Measurements from ENCODE around the gene NSF.
"Not testable (repeated sequence)": the region's sequence is repeated elsewhere in the genome, so short reads cannot be mapped to it uniquely, and the experiment has no call there.

NSF gene

GRCh38 chr17:46590157-46591146 lies at the start of gene NSF:
NSF (plus strand) TSS chr17:46590669; CDS start chr17:46590776, 107 bp downstream.
- DNase-seq = not testable (repeated sequence)

- not testable (repeated sequence) for DNase-seq
Observed at GRCh38 chr17:46548607-46549006, 41.9 kb upstream of the NSF start.

GRCh38 chr17:46559155-46559554 lies 31.3 kb upstream of the NSF start:
- not testable (repeated sequence) for DNase-seq

- DNase-seq = not testable (repeated sequence)
Observed at GRCh38 chr17:46560048-46560447, 30.4 kb upstream of the NSF start.

- not testable (repeated sequence) for DNase-seq
Observed at GRCh38 chr17:46566284-46566683, 24.2 kb upstream of the NSF start.

- not testable (repeated sequence) for DNase-seq
Observed at GRCh38 chr17:46566980-46567379, 23.5 kb upstream of the NSF start.

- not testable (repeated sequence) for DNase-seq
Observed at GRCh38 chr17:46571796-46572195, 18.7 kb upstream of the NSF start.

GRCh38 chr17:46579083-46580075 lies 11.1 kb upstream of the NSF start, which contains the start of gene ARL17A:
ARL17A (minus strand) TSS chr17:46579691; CDS start chr17:46576322, 3,369 bp downstream.
- DNase-seq = not testable (repeated sequence)

GRCh38 chr17:46580082-46580481 lies 10.4 kb upstream of the NSF start:
- not testable (repeated sequence) for DNase-seq

GRCh38 chr17:46585444-46585843 lies 5.0 kb upstream of the NSF start:
- DNase-seq = not testable (repeated sequence)

GRCh38 chr17:46591332-46591731 lies 863 bp downstream of the NSF start:
- not testable (repeated sequence) for DNase-seq

- not testable (repeated sequence) for DNase-seq
Observed at GRCh38 chr17:46598344-46598931, 8.0 kb downstream of the NSF start.

GRCh38 chr17:46600767-46601166 lies 10.3 kb downstream of the NSF start:
- DNase-seq = not testable (repeated sequence)

- DNase-seq = not testable (repeated sequence)
Observed at GRCh38 chr17:46603125-46603524, 12.7 kb downstream of the NSF start.

- not testable (repeated sequence) for DNase-seq
Observed at GRCh38 chr17:46611304-46611703, 20.8 kb downstream of the NSF start.

- not testable (repeated sequence) for DNase-seq
Observed at GRCh38 chr17:46613876-46614275, 23.4 kb downstream of the NSF start.

GRCh38 chr17:46617121-46617520 lies 26.7 kb downstream of the NSF start:
- not testable (repeated sequence) for DNase-seq

- DNase-seq = not testable (repeated sequence)
Observed at GRCh38 chr17:46618975-46619374, 28.5 kb downstream of the NSF start.

- not testable (repeated sequence) for DNase-seq
Observed at GRCh38 chr17:46623790-46624189, 33.3 kb downstream of the NSF start.

GRCh38 chr17:46624726-46625125 lies 34.3 kb downstream of the NSF start:
- DNase-seq = not testable (repeated sequence)

- DNase-seq = not testable (repeated sequence)
Observed at GRCh38 chr17:46627452-46627851, 37.0 kb downstream of the NSF start.

GRCh38 chr17:46628753-46629436 lies 38.4 kb downstream of the NSF start:
- DNase-seq = not testable (repeated sequence)

All from NCI-H510A treated with DMSO at 0.1 percent for 48 hours (cell line).